KBM-7 (cell line): Measurements from ENCODE around the gene FGB.

Experiments used
- DNase-seq: peaks from one replicate; pipeline ENCODE4 v3.0.0-alpha.2; 2015
- in situ Hi-C: fragments of 300-500 bp; cut with MboI; formaldehyde crosslinking; loops from 2 replicates; pipeline ENCODE4 v1.14.3; 2020; ENCODE audit warnings: low sequenced_read_pairs, low pct_unique_long_range_greater_than_20kb, mixed read lengths

Gene FGB

DNA sequence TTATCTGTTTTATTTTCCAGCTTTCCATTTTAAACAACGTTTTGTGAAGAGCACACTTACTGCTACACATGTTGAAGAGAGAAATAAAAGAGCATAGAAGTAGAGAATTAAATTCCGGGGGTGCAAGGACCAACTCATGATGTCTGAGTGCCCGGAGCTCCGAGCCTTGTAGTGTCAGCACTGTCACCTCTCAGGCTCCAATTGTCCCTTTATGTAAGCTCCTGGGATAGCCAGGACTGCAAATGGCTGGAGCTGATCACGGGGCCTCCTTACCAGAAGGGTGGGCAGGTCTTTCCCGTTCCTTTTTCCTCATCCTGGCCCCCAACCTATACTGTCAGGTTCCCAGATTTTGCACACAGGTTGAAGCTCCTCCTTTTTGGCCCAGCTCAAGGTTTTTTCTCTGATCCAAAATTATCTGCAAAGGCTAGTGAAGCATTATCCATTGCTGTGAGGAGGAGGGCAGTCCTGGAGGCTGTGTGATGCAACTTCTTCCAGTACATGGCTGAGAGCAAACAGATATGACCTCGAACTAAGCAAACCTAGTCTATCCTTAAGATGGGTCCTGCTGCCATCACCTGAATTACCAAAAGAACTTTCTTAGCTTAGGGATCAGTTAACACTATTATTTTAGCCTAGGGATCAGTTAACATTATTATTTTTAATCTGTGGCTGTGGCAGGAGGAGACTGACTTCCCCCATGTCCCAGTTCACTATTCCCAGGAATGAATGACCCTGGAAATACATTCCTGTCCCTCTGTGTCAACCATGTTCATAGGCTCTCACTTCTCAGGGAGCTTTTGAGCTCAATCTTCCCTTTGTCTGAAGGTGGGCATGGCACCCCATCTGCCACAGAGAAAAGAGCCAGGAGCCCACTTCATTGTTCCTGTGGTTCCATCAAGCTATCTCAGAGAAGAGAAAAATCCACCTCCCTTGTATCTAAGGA lies 49.9 kb downstream of the FGB start, which contains the start of gene FGG:
TSS of gene FGG (minus strand) at position 185 of the 943 bp plus-strand sequence. CDS start at position 138, 47 bp downstream.
- no peak for DNase-seq
- in situ Hi-C loops: loop anchor here (25.0 kb wide), 1 partner anchor 275 kb away; no protein-coding TSS in a partner anchor

DNA sequence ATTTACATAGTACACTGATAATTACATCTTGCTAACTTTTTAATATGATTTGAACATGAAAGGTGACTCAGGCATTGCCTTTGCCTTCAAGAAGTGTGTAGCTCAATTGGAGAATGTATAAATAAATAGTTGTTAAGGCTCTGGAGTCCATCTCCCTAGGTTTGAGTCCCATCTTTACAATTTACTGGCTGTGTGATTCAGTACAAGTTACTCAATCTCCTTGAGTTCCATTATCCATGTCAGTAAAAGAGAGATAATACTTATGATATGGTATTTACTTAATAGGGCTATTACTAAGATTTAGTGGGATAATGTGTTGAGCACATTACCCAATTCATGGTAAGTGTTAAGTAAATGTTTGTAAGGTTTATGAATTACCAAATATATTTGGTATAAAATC lies 51.5 kb downstream of the FGB start:
- DNase-seq: no peak
- in situ Hi-C loops: loop anchor here (25.0 kb wide), 1 partner anchor 277 kb away; no protein-coding TSS in a partner anchor

DNA sequence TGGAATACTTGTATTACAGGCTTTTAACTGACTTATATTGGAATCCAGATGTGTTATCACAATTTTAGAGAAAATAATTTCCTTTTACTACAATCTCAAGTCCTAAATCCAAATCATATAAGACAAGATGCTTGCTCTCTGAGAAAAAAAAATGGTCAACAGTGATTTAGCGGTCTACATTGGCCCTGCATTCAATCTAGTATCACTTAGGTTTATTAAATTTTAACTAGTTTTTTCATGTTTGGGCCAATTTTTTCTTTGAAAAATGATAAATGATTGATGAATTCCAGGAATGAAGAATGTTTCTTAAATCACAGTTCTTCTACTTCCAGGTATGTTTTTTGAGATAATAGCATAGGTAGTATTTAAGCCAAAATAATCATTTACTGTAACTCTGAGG lies 52.4 kb downstream of the FGB start:
- DNase-seq: no peak
- in situ Hi-C loops: loop anchor here (25.0 kb wide), 1 partner anchor 278 kb away; no protein-coding TSS in a partner anchor

DNA sequence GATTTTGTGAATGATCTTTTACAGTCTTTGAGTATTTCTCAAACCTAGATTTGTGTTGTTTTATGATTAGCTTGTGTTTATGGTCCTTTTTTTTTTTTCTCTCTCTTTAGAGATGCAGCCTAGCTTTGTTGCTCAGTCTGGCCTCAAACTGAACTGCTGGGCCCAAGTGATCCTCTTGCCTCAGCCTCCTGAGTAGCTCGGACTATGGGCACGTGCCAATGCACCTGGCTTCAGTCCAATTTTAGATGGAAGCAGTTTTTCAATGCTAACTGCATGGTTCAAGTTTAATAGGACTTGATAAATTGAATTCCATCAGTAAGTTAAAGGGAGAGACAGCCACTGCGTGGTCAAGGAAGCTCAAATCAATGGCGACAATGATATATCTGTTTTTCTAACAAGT lies 53.5 kb downstream of the FGB start:
- DNase-seq: no peak
- in situ Hi-C loops: loop anchor here (25.0 kb wide), 1 partner anchor 279 kb away; no protein-coding TSS in a partner anchor

DNA sequence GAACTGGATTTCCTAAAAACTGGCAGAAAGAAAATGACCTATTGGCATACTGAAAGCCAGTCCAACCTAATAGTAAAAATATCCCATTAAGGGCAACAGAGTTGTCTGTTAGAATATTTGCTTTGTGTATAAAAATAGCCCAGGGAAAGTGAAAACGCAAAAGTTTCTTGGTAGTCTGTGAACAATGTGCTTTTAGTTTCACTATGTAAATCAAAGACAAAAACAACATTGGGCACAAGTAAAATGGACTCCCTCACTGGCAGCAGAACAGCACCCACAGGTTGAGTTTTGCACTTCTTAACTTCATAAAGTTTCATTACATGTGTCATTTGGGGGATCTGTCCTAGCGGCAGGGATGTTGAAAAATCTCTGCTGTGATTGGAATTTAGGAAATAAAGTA lies 53.9 kb downstream of the FGB start:
- DNase-seq: no peak
- in situ Hi-C loops: loop anchor here (25.0 kb wide), 1 partner anchor 279 kb away; no protein-coding TSS in a partner anchor

DNA sequence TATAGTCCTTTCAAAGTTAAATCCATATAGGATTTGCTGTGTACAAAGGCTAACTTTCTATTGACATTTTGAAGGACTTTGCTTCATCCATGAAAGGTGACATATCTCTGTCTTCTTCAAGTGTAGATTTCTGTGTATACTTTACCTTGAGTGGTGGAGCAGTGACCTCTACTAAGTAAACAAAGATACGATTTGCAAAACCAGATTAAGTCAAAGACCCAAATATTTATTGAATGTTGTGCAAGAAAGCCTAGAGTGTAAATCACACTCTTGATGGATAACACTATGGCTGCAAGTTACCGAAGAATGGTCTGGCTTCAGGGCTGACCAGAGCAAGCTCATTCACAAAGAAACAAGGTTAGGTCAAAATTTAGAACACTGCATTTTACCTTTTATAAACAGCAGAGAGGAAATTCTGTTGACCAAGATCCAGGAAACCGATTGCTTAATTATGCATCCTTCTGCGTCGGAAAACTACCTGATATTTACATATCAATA lies 55.1 kb downstream of the FGB start:
- DNase-seq: no peak
- in situ Hi-C loops: loop anchor here (25.0 kb wide), 1 partner anchor 281 kb away; no protein-coding TSS in a partner anchor

DNA sequence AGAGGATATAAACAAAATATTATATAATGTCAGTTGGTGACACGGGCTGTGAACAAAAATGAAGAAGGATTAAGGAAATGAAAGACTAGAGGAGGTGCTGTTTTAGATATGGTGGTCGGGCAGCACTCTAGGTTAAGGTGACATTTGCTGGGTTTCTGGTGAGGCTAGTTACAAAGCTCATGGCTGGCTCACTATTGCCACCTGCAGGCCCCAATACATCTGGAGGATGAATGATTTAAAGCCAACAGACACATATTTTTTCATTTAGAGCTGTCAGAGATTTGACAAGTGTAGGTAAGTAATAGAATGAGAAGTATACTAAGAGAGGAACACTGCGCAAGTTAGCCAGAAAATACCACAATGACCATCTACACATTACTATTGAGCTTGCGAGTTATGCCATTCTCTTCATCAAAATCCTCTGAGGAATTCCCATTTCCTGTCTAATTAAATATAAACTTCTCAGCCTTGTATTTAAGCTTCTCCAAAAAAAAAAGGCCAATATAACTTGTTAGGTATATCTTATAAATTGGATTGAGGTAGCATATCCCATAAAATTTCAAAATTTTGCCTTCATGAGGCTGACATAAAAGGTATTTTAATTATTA lies 56.0 kb downstream of the FGB start:
- in situ Hi-C loops: loop anchor here (25.0 kb wide), 1 partner anchor 282 kb away; no protein-coding TSS in a partner anchor
- DNase-seq: peak; percentile 70

DNA sequence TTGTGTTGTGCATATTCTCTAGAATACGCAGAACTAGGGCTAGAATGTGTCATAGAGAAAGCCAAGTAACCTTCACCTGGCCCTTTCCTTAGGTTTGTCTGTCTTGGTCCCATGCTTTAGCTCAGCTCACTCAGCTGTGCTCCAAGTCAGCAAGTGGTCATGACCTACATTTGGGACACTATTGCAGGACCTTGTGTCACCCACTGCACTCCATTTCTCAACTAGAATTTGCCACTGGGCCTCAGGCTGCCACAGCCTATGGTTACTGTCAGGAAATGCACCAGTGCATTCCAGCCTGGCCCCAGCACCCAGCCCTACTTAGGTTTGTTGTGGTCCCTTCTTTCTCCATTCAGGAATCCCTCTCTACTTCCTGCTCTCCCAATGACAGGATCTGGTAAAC lies 57.3 kb downstream of the FGB start:
- in situ Hi-C loops: loop anchor here (25.0 kb wide), 1 partner anchor 283 kb away; no protein-coding TSS in a partner anchor
- no peak for DNase-seq
